Ishikawa (cell line): Measurements from ENCODE around the gene NFIB.

Source experiments
- CEBPB ChIP-seq: IDR thresholded peaks from 2 replicates; pipeline ENCODE4 v1.6.1; 2012
- CREB1 ChIP-seq: IDR thresholded peaks from 2 replicates; pipeline ENCODE4 v1.6.1; 2012; ENCODE audit warnings: low read depth
- EGR1 ChIP-seq: IDR thresholded peaks from 2 replicates; pipeline ENCODE4 v1.6.1; 2012
- EP300 ChIP-seq: IDR thresholded peaks from 2 replicates; pipeline ENCODE4 v1.6.1; 2012; ENCODE audit warnings: borderline replicate concordance
- FOXM1 ChIP-seq: IDR thresholded peaks from 2 replicates; pipeline ENCODE4 v1.6.1; 2012; ENCODE audit warnings: low read depth, borderline replicate concordance
- MAX ChIP-seq: IDR thresholded peaks from 2 replicates; pipeline ENCODE4 v1.6.1; 2012
- NFIC ChIP-seq: IDR thresholded peaks from 2 replicates; pipeline ENCODE4 v1.6.1; 2012
- RAD21 ChIP-seq: IDR thresholded peaks from 2 replicates; pipeline ENCODE4 v1.6.1; 2012; ENCODE audit warnings: low read depth
- TAF1 ChIP-seq: IDR thresholded peaks from 2 replicates; pipeline ENCODE4 v1.6.1; 2012; ENCODE audit warnings: low read depth, mild to moderate bottlenecking
- TCF12 ChIP-seq: IDR thresholded peaks from 2 replicates; pipeline ENCODE4 v1.6.1; 2012; ENCODE audit warnings: low read depth
- TEAD4 ChIP-seq: IDR thresholded peaks from 2 replicates; pipeline ENCODE4 v1.6.1; 2012
- USF1 ChIP-seq: IDR thresholded peaks from 2 replicates; pipeline ENCODE4 v1.6.1; 2012
- YY1 ChIP-seq: IDR thresholded peaks from 2 replicates; pipeline ENCODE4 v1.6.1; 2012; ENCODE audit warnings: low read depth
- ZBTB7A ChIP-seq: IDR thresholded peaks from 2 replicates; pipeline ENCODE4 v1.6.1; 2012; ENCODE audit warnings: low read depth
- TF ChIP-seq, protein P1 (sequence below): IDR thresholded peaks from 2 replicates; pipeline ENCODE4 v1.6.1; 2012; ENCODE audit warnings: low read depth, mild to moderate bottlenecking

Gene NFIB

DNA sequence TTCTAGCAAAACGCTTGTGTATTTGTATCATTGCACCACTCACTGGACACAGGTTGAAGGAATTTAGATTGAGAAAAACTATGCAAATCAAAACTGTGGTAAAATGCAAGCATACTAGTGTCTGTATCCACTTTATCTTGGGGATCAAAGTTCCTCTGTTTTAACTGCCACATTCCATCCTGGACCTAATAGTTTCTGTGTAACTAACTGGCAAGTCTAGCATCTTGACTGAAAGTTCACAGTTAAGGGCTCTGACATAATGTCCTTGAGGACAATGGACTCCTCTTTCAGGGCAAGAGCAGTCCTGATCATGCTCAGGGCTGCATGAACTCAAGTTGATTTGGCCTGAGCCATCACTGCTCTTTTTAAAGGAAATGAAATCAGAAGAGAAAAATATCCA, 30.7 kb downstream of the NFIB start:
- no peak for TF ChIP-seq CEBPB
- no peak for TF ChIP-seq USF1
- no peak for TF ChIP-seq TEAD4
- no peak for TF ChIP-seq YY1
- no peak for TF ChIP-seq TAF1
- no peak for TF ChIP-seq EP300
- no peak for TF ChIP-seq MAX
- TF ChIP-seq ZBTB7A = no peak
- no peak for TF ChIP-seq NFIC
- no peak for TF ChIP-seq FOXM1
- TF ChIP-seq EGR1 = no peak
- TF ChIP-seq RAD21 = no peak
- no peak for TF ChIP-seq TCF12
- TF ChIP-seq CREB1 = no peak
- TF ChIP-seq, protein P1, sequence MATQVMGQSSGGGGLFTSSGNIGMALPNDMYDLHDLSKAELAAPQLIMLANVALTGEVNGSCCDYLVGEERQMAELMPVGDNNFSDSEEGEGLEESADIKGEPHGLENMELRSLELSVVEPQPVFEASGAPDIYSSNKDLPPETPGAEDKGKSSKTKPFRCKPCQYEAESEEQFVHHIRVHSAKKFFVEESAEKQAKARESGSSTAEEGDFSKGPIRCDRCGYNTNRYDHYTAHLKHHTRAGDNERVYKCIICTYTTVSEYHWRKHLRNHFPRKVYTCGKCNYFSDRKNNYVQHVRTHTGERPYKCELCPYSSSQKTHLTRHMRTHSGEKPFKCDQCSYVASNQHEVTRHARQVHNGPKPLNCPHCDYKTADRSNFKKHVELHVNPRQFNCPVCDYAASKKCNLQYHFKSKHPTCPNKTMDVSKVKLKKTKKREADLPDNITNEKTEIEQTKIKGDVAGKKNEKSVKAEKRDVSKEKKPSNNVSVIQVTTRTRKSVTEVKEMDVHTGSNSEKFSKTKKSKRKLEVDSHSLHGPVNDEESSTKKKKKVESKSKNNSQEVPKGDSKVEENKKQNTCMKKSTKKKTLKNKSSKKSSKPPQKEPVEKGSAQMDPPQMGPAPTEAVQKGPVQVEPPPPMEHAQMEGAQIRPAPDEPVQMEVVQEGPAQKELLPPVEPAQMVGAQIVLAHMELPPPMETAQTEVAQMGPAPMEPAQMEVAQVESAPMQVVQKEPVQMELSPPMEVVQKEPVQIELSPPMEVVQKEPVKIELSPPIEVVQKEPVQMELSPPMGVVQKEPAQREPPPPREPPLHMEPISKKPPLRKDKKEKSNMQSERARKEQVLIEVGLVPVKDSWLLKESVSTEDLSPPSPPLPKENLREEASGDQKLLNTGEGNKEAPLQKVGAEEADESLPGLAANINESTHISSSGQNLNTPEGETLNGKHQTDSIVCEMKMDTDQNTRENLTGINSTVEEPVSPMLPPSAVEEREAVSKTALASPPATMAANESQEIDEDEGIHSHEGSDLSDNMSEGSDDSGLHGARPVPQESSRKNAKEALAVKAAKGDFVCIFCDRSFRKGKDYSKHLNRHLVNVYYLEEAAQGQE = no peak

DNA sequence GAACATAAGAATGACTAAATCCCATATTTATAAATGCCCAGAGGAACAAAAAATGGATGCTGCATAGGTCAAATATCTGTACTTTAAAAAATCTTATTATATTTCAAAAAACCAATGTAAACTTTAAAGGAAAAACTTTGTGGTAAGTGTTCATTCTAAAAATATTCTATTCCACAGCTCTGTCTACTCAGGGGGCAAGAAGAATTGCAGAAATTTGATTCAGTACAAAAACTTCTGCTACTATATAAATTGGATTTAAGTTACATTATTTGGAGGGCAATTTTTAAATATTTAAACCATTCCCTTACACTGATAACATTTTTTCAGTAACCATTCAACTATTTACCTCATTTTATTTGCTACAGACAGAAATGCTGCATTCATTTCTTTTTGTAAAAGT, 32.1 kb downstream of the NFIB start:
- TF ChIP-seq EGR1 (no peak), YY1 (no peak), ZBTB7A (no peak), NFIC (no peak), EP300 (no peak), RAD21 (no peak), FOXM1 (no peak), USF1 (no peak), MAX (no peak), CREB1 (no peak), TEAD4 (no peak), TAF1 (no peak), CEBPB (no peak), TCF12 (no peak)
- TF ChIP-seq, protein P1 = no peak

GRCh38 chr9:14281136-14281795, 32.7 kb downstream of the NFIB start:
- TF ChIP-seq EP300 (no peak), FOXM1 (no peak)

GRCh38 chr9:14279671-14280070, 34.3 kb downstream of the NFIB start:
- TF ChIP-seq TCF12 = no peak

- TF ChIP-seq, protein P1 = no peak
- TF ChIP-seq TAF1 (no peak), CREB1 (no peak), CEBPB (no peak)
Observed at GRCh38 chr9:14278291-14278721, 35.6 kb downstream of the NFIB start.
